GM21723 (cell line): Measurements from ENCODE around the gene HSD17B7.
"Not testable (repeated sequence)": the region's sequence is repeated elsewhere in the genome, so short reads cannot be mapped to it uniquely, and the experiment has no call there.

ENCODE experiments used
- ATAC-seq: cut with Tn5 transposase; IDR thresholded peaks from one replicate; pipeline ENCODE4 v1.9.1; 2021; ENCODE audit warnings: mild to moderate bottlenecking, moderate library complexity; ENCODE audit not compliant: unreplicated experiment

HSD17B7 gene, protein sequence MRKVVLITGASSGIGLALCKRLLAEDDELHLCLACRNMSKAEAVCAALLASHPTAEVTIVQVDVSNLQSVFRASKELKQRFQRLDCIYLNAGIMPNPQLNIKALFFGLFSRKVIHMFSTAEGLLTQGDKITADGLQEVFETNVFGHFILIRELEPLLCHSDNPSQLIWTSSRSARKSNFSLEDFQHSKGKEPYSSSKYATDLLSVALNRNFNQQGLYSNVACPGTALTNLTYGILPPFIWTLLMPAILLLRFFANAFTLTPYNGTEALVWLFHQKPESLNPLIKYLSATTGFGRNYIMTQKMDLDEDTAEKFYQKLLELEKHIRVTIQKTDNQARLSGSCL

DNA sequence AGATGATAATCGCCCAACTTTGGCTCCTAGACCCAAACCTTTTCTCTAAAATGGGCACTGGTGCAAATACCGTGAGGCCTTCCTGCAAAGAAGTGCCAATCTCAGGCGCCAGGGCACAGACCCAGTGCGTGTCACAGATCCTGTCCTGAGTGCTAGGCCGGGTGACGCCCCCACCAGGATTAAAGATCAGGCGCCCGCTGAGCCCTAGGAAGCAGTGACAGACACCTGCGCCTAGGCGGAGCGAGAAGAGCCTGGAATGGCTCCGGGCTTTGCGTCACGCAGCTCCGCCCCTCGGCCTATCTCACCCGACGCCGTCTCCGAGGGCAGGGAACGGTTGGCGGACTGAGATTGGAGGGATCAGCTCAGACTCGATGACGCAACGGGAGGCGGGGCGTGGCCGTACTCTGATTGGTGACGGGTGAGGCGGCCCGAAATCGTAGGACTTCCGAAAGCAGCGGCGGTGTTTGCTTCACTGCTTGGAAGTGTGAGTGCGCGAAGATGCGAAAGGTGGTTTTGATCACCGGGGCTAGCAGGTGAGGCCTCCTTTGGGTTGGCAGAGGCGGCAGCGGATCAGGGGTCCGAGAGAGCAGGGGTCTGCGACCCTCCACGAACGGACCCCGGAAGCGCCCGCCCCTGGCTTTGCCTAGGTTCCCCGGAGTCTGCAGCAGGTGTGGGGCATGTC lies at the start of gene HSD17B7:
HSD17B7 (plus strand) TSS at position 400 of the 682 bp plus-strand sequence; CDS start at position 499, 99 bp downstream.
- peak; percentile 99 for ATAC-seq

GRCh38 chr1:162740755-162741154 lies 49.7 kb upstream of the HSD17B7 start:
- ATAC-seq: no peak

GRCh38 chr1:162741574-162741973 lies 48.9 kb upstream of the HSD17B7 start:
- ATAC-seq: no peak

- ATAC-seq: not testable (repeated sequence)
Measured at GRCh38 chr1:162746264-162746942, 44.1 kb upstream of the HSD17B7 start.

- no peak for ATAC-seq
Measured at GRCh38 chr1:162753001-162753658, 37.4 kb upstream of the HSD17B7 start.

DNA sequence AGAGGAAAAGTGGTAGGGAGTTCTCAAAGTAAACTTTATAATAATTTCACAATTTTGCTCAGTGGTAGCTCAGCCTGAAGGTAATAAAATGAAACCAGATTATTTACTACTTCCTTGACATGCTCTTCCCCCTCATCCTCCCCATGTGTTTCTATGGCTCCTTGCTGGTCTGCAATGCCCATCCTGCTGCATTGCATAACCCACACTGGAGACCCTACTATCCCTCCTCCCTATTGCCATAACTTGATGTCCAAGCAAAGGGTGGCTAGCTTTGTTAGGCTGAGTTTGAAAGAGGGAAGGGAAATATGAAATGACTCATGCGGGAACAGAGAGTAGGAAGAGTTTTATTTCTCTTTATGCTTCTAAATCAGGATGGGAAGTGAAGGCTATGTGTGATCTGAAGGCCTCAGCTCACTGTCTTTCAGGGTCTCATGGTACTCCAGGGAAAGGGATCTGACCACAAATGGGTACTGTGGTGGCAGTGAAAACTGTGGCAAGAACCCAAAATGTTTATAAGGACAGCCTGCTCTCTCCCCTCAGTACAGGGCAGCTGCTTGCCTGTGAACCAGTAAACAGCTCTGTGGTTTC lies 36.4 kb upstream of the HSD17B7 start:
- ATAC-seq: no peak

DNA sequence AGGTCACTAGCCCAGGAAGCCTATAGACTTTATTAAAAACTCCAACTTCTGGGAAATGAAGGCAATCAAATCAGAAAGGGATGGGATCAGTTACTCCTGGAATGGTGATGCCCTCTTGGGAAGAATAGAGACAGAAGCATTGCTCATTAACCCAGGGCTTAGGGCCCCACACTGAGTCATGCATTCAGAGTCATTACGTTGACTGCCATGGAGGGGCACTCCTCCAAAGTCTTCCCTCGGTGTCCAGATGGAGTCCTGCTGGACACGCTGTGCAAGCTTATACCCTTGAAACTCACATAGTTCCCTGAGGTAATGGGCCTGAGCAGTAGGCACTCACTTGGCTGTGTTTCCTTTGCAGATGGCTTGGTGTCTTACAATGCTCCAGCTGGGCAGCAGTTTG lies 35.2 kb upstream of the HSD17B7 start:
- no peak for ATAC-seq

- no peak for ATAC-seq
Measured at GRCh38 chr1:162756523-162756922, 34.0 kb upstream of the HSD17B7 start.

DNA sequence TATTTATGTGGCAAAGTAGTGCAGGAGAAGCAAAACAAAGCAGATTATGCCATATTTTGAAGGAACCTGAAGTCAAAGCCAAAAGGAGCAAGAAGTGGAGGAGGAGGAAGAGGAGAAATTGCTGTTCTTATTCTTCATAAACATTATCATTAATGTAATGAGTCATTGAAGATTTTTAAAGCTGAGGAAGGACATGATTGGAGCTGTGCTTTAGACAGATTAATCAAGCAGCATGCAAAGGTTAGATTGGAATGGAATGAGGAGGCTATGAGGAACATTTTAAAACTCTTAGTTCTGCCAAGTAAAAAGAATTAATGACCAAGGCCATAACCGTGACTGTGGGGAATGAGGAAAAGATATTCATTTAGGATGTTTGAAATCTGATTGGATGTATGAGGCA lies 33.0 kb upstream of the HSD17B7 start:
- ATAC-seq: no peak

DNA sequence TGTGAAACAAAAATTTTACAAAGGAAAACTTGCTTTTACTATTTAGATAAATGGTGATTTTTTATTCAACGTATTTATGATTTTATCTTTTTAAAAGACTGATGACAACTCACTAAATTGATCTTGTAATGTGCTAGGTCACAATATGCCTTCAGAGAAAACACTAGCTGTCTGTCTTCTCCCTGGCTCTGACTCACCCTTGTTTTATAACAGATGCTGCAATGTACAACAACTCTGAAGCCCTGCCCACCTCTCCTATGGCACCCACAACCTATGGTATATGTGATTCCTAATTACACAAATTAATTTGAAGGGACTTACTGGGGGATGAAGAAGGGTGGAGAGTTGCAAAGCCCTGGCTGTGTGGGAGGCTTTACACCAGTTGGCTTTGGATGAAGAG lies 24.7 kb upstream of the HSD17B7 start:
- no peak for ATAC-seq

DNA sequence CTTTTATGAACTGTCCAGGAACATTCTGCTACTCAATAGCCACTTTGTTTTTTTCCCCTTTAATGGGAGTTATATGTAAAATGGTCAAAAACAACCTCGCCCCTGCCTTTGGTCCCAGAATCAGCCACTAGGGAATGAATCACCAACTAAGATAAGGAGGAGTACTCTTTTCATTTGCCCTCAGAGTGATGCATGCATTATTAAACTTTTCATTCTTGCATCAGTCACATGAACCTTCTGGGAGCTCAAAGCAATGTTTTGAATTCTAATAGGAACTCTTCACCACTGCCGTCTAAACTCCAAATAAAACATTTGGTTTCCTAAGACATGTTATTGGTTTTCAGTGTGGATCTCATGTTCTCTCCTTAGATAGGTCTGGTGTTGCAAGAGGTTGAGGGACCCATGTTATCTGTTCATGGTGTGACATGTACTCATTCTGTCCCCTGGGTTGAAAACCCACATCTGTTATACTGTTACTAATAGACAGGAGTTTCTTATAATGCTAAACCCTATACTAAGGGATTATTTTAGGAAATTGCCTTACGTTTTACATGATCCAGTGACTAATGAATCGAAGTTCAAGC lies 17.8 kb upstream of the HSD17B7 start:
- no peak for ATAC-seq

- no peak for ATAC-seq
Measured at GRCh38 chr1:162774007-162774406, 16.5 kb upstream of the HSD17B7 start.

- ATAC-seq: no peak
Measured at GRCh38 chr1:162779043-162779442, 11.5 kb upstream of the HSD17B7 start.

GRCh38 chr1:162782671-162783070 lies 7.8 kb upstream of the HSD17B7 start:
- no peak for ATAC-seq

DNA sequence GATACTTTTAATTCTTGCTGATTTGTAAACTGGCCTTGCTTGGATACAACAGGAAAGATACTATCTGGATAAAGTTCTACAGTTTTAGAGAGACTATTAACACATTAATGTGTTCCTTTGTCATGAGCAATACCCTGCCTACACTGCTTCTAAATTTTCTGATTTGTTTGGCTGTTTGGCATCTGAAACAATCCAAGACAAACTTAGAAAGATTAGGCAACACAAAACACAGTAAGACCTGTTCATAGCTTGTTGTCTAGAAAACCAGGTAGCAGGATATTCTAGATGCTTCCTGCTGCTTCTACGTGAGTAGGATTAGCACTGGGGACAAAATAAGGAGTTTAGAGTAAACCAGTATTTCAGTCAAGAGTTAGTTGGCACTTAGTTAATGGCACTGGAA lies 5.6 kb upstream of the HSD17B7 start:
- ATAC-seq: not testable (repeated sequence)

DNA sequence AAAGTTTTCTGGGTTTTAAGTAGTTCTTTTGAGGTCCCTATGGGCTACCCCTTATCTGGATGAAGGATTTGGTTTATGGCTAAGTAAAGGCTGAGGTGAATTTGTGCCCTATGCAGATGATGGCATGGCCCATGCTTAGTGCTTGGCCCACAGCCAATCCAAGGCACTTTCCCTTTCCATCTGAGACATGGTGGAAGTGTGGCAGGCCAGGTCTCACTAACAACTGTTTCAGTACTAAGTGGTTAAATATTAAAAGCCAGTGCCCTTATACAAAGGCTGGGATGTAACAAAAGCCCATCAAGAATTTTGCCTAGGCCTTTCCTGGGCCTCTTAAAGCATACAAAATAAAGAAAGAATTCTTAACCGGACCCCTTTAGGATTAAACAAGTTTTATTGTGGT lies 1.7 kb upstream of the HSD17B7 start:
- not testable (repeated sequence) for ATAC-seq

GRCh38 chr1:162790985-162791357 lies 469 bp downstream of the HSD17B7 start:
- not testable (repeated sequence) for ATAC-seq

GRCh38 chr1:162794284-162794683 lies 3.8 kb downstream of the HSD17B7 start:
- not testable (repeated sequence) for ATAC-seq

GRCh38 chr1:162796617-162797279 lies 6.2 kb downstream of the HSD17B7 start:
- ATAC-seq: not testable (repeated sequence)
